Activated CD8-positive, alpha-beta memory T cell treated with anti-CD3 and anti-CD28 coated beads, Interleukin-2, amount 50 U/mL, for 48 hours (primary cell): ENCODE measurements around the gene BICDL2.
A peak's percentile ranks its signal among the peaks of the same experiment; 100 is the strongest.

Experiments used
- DNase-seq: peaks from one replicate; pipeline ENCODE4 v3.0.0-alpha.2; 2020

The BICDL2 gene

GRCh38 chr16:3007059-3007956 lies 29.4 kb downstream of the BICDL2 start:
- DNase-seq = no peak

DNA sequence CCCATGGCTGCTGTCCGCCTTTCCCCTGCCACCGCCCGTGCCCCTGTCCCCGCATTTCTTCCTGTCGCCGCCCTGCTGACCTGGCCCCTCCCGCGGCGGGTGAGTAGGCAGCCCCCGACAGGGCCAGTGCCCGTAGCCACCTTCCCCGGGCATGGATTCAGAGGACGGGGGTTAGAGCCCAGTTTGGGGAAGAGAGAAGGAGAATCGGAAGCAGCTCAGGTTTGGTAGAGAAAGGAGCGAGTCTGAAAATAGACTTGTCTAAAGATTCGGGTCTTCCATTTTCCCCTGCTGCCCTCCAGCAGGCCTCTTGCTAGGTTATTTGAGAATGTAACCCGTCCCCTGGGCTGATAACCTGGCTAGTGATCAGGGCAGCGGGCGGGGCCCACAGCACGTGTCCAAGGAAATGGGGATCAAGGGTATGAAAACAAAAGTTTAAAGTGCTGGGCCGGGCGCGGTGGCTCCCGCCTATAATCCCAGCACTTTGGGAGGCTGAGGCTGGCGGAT lies 31.9 kb downstream of the BICDL2 start:
- no peak for DNase-seq

DNA sequence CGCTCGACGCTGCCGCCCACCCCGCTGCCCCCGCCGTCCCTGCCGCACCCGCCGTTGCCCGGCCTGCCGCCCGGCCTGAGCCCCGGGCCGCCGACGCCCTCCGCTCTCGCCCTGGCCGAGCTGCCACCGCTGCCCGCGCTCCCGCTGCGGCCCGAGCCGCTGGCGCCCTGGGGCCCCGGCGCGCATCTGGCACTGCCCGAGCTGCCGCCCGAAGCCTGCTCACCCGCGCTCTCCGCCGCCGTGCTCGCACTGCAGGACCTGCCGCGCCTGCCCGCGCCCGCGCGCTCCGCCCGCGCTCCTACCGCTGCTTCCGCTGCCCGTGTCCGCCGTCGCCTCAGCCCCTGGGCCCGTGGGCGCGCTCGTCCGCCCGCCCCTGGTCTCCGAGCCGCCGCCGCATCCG lies 32.4 kb downstream of the BICDL2 start:
- DNase-seq = no peak

GRCh38 chr16:3003582-3004270 lies 33.0 kb downstream of the BICDL2 start:
- DNase-seq = peak; percentile 96

DNA sequence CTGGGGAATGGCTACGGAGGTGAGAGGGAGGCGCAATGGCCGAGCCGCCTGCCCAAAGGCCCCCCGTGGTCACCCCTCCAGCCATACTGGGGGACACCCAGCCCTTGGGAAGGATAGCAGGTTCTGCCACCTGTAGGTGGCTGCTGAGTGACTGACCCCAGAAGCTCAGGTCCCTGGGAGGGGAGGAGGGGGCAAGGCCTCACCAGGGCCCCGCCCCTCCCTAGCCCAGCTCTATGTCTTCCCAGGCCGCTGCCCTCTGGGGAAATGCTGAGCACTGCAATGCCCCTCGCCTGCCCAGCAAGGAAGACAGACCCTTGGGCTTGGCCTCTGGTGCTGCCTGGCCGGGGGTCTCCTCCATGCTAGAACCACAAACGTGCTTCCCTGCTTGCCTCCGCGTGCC lies 35.4 kb downstream of the BICDL2 start:
- DNase-seq = no peak

DNA sequence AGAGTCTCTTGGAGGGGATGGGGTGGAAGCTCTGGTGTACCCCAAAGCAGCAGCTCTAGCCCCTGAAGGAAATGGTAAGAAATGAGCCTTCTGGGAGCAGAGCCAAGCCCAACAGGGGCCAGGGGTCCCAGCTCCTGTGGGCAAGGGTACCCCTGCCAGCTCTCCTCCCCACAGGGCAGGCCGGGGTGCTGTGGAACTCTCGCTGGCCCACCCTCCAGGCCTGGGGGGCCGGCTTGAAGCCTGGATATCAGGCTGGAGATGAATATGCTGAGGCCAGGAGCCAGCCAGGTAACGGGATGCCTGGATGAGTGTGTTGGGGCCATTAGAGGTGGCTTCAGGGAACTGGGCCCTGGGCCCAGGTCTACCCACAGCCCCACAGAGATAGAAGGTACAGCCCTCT lies 36.2 kb downstream of the BICDL2 start:
- DNase-seq = no peak

- DNase-seq = no peak
Observed at GRCh38 chr16:2999929-3000328, 36.8 kb downstream of the BICDL2 start.

DNA sequence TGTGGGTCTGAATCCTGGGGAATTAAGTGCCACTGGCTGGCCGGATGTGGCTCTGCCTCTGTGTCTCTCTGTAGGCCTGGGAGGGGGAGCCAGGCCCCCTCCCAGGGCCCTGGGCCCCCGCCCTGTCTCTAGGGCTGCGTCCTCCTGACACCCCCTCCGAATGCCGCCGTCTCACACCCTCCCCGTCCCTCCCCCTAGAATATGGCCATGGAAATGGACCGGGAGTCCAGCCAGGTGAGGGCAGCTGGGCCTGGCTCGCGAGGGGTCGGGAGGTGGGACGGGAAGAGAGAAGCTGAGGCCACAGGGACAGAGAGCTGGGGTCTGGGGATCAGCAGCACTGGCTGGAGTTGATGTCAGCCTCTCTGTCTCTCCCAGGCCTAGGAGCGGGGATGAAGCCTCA lies 40.4 kb downstream of the BICDL2 start:
- no peak for DNase-seq

DNA sequence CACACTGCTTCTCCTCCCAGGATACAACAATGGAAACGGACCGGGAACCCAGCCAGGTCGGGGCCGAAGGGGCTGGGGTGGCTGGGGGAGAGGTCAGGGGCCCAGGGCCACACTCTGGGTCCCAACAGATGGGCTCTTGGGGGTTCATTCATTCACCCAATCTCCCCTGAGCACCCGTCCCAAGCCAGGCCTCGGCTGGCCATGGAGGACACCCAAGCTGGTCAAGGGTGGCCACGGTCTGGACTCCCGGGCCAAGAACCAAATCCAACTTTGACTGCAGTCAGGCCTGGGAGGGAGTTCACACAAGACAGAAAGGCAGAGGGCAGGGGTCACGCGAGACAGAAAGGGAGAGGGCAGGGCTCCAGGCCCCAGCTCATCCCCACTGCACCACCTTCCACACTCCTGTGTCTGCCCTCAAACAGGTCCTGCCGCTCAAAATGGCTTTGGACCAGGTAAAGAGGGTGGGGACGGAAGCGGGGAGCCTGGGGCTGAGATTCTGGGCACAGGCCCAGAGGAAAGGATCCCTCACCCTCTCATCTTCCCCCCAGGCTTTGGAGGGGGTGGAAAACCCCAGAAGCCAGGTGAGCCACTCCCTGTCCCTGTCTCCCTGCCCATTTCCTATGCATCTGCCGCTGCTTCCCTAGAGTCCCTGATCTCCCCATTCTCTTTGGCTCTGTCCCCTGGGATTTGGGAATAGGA lies 44.2 kb downstream of the BICDL2 start:
- DNase-seq = no peak

- no peak for DNase-seq
Observed at GRCh38 chr16:2991566-2992261, 45.0 kb downstream of the BICDL2 start.

- DNase-seq = no peak
Observed at GRCh38 chr16:2990891-2991290, 45.9 kb downstream of the BICDL2 start.

DNA sequence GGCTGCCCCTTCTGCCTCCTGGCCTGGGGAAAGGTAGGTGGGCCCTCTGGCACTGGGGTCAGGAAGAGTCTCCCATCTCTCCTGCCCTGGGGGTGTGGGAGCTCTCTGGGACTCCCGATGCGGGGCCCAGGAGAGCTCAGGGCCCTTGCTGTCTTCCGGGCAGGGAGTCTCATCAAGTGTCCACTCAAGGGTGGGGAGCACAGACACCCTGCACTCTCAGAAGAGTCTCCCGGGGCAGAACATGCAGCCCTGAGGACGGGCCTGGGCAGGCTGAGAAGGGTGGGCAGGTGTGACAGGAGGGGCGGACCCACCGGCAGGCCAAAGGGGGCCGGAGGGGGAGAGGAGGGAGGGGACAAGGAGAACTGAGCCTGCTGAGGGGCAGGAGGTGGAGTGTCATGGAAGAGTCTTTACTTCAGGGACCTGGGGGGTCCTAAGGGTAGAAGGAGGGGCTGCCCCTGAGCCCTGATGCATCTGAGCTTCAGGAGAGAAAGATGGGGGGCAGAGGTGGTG lies 48.1 kb downstream of the BICDL2 start:
- no peak for DNase-seq

DNA sequence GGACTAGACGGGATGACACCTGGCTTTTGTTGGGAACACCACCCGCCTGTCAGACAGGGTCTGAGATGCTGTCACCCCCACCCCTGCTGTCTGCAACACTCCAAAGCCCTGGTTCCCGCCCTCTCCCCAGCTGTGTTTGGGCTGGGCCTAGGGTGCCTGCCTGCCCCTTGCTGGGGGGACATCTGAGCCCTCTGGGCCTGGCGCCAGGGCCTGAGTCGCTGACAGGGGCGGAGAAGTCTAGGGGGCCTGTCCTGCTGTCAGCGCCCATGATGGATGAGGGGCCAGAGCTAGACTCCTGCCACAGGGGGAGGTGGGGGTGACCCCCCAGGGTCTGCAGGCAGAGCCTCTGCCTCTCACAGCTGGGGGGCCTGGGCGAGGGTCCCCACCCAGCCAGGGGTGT lies 48.9 kb downstream of the BICDL2 start:
- no peak for DNase-seq

GRCh38 chr16:2987286-2987685 lies 49.5 kb downstream of the BICDL2 start:
- no peak for DNase-seq

DNA sequence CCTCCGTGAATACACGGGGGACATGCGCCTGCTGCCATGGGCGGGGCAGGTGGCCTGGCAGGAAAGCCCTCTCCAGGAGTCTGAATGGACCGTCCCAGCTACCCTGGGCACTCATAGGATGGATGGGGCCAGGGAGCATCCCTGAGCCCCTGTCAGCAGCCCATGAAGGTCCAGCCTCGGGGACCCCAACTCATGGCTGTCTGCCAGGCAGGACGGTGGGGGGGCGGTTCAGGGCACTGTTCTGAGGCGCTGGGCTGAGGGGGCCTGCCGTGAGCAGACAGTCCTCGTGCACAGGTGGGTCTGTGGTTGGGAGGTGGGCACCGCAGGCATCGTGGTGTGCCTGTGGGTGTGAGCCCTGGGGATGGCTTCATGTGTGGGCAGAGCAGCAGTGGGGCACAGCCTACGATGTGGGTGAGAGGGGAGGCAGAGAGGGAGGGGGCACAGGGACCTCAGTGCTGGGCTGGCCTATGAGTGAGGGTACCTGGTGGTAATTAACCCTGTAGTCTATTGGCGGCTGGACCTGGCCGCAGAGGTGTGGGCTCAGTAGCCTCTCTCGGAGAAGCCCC lies 50.0 kb downstream of the BICDL2 start:
- no peak for DNase-seq

GRCh38 chr16:2985893-2986355 lies 50.8 kb downstream of the BICDL2 start:
- no peak for DNase-seq

GRCh38 chr16:2985462-2985861 lies 51.3 kb downstream of the BICDL2 start:
- DNase-seq = no peak

GRCh38 chr16:2983706-2984136 lies 53.0 kb downstream of the BICDL2 start:
- DNase-seq = peak; percentile 93

DNA sequence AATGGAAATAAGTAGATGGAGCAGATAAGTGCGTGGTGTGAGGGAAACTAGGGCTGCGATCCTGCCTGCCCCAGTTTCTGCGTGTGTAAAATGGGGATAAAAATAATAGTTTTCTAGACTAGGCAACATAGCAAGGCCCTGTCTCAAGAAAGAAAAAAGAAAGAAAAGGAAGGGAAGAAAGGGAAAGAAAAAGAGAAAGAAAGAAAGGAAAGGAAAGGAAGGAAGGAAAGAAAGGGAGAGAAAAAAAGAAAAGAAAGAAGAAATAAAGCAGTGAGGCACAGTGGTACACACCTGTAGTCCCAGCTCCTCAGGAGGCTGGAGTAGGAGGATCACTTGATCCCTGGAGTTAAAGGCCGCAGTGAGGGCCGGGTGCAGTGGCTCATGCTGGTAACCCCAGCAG lies 54.3 kb downstream of the BICDL2 start:
- DNase-seq = no peak

DNA sequence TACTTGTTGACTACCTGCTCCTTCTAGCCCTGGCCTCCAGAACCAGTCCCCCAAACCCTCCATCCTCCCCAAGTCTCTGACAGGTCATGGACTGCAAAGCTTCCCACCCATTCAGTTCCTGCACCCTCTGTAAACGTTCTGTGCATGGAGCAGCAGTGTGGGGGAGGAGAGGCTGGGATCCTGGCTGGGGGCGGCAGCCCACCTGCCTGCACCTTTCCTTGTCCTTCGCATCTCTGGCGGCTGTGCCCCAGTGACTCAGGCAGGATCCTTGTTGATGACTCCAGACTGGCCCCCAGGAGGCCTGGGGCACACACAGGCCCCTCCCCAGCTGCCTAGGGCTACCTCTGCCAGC lies 54.9 kb downstream of the BICDL2 start:
- DNase-seq = no peak

DNA sequence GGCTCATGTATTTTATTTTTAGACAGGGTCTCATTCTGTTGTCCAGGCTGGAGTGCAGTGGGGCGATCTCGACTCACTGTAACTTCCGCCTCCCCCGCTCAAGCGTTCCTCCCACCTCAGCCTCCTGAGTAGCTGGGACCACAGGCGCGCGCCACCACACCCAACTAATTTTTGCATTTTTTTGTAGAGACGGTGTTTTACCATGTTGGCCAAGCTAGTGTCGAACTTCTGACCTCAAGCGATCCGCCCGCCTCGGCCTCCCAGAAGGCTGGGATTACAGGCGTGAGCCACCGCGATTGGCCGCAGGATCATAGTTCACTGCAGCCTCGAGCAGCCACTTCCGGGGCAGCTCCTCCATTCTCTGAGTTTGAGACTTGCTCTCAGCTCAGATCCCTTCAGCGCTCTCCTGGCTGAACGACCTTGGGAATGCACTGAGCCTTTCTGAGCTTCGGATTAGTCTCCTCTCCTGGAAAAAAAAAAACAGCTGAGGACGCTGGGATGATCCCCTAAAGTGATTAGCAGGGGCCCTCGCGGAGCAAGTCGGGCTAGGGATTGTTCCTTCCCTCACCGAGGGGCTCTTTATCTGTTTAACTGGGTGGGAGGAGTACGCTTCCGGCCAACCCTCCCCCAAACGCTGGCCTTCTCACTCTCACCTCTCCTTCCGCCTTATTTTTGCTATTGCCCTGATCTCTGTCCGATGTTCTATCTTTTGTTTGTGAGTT lies 55.4 kb downstream of the BICDL2 start:
- DNase-seq = no peak
